GM20431 (cell line): Measurements from ENCODE around the gene WWC2.
"Not testable (repeated sequence)": the region's sequence is repeated elsewhere in the genome, so short reads cannot be mapped to it uniquely, and the experiment has no call there.

ENCODE experiments used
- in situ Hi-C: fragments of 300-500 bp; cut with MseI, MboI; formaldehyde crosslinking; loops from one replicate; pipeline ENCODE4 v1.15.0; 2020; ENCODE audit warnings: low sequenced_read_pairs; ENCODE audit not compliant: unreplicated experiment

The WWC2 gene

GRCh38 chr4:183099537-183100297 lies 660 bp downstream of the WWC2 start:
- in situ Hi-C loops: no loop called here

GRCh38 chr4:183100298-183100599 lies 1.2 kb downstream of the WWC2 start:
- in situ Hi-C loops: no loop called here

DNA sequence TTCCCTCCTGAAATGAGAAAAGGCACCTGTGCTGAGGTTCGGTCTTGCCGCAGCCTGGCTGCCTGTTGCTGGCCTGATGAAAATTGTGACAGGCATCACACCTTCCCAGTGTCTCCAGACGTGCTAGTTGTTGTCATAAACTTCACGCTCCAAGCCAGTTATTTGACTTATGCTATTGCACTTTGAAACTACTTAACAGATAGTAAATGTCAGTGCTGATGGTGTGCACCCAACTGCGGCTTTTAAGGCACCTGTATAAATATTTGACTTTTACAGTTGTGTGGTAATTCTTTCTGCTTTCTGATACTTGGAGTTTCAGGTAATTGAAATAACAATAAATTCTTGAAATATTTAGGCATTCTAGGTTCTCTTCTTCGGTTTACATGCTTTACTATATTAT lies 1.8 kb downstream of the WWC2 start:
- in situ Hi-C loops: no loop called here

- in situ Hi-C loops: no loop called here
Measured at GRCh38 chr4:183101956-183102480, 3.0 kb downstream of the WWC2 start.

DNA sequence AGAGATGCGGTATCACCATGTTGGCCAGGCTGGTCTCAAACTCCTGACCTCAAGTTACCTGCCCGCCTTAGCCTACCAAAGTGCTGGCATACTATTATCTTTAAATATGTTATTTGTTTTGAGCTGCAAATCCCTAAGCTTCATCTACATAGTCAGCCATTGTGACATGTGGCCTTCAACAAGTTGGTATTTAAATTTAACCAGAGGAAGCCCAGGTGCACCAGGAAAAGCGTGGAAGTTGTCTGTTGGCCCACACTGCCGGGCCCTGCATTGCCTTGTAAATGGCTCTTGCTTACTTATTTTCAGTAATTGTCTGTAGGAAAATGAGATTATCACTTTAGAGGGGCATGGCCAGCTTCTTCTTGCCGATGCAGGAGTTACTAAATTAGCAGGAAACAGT lies 6.0 kb downstream of the WWC2 start:
- in situ Hi-C loops: no loop called here

DNA sequence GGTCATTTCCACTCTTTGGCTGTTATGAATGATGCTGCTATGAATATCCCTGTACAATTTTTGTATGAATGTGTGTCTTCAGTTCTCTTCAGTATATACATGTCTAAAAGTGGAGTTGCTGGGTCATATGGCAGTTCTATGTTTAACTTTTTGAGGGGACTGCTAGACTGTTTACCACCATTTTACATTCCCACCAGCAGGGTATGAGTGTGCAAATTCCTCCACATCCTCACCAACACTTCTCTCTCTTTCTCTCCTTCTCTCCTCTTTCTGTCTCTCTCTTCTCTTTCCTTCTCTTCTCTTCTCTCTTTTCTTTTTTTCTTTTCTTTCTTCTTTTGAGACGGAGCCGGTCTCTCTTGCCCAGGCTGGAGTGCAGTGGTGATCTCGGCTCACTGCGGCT lies 7.8 kb downstream of the WWC2 start:
- in situ Hi-C loops: no loop called here

DNA sequence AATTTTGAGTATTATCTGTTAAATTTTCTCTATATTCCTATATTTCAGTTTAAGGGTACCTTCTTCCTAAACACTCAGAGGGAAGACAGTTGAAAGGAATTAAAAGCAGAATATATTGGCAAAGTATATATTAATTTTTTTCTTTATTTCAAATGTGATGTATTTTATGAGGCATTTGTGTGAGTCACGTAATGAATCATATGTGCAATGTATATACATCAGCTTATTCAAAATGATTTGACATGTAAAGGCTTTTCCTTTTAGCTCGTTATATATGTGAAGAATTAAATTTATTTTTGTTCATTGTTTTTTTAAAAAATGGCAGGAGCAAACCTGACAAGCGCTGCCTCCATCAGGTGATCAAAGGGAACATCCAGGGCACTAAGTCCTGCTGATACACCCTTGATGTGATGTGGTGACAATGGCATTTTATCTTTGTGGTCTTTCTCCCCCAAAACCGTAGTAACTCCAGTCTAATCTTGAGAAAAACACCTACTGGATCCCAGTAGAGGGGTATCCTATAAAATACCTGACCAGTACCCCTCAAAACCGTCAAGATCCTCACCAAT lies 8.9 kb downstream of the WWC2 start:
- in situ Hi-C loops: no loop called here

DNA sequence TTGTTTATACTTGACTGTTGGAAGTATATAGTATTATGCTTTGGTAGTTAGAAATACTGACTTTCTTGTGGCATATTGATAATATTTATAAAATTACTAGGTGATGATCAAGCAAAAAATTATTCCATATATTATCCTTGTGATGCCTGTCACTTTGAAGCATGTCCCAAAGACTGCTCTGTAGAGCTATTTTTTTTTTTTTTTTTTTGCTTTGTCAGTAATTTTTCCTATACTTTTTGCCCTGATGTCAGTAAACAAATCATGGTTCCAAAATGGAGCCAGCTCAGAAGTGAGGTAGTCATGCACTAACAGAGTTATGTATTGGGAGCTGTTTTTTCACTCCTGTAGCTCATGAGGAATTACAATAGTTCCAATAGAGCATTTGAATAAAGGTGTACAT lies 11.2 kb downstream of the WWC2 start:
- in situ Hi-C loops: no loop called here

- in situ Hi-C loops: no loop called here
Measured at GRCh38 chr4:183111452-183111885, 12.4 kb downstream of the WWC2 start.

DNA sequence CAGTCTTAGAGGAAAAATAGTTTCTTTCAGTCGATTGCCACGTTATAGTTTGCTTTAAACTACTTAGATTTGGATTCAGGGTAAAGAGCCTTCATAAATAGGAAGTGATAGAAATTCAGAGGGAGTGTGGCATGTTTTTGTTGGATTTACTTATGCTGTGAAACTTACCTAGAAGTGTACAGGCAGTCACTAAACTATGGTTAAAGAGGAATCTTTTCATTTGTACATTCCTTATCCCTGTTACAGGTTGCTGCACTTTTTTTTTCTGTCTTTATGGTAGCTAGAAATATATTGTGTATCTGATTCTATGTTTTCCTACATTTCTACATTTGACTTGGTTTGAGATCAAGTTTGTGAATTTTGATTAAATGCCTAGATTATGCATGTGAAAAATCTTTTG lies 19.1 kb downstream of the WWC2 start:
- in situ Hi-C loops: no loop called here

- in situ Hi-C loops: no loop called here
Measured at GRCh38 chr4:183118585-183118984, 19.5 kb downstream of the WWC2 start.

DNA sequence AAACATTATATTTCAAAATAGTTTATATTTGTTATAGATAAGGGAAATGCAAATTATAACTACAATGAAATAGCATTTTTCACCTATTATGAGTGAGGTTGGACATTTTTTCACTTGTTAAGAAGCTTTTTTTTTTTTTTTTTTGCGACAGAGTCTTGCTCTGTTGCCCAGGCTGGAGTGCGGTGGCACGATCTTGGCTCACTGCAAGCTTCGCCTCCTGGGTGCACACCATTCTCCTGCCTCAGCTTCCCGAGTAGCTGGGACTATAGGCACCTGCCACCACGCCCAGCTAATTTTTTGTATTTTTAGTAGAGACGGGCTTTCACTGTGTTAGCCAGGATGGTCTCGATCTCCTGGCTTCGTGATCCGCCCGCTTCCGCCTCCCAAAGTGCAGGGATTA lies 22.6 kb downstream of the WWC2 start:
- in situ Hi-C loops: not testable (repeated sequence)

- in situ Hi-C loops: no loop called here
Measured at GRCh38 chr4:183124228-183124627, 25.2 kb downstream of the WWC2 start.

DNA sequence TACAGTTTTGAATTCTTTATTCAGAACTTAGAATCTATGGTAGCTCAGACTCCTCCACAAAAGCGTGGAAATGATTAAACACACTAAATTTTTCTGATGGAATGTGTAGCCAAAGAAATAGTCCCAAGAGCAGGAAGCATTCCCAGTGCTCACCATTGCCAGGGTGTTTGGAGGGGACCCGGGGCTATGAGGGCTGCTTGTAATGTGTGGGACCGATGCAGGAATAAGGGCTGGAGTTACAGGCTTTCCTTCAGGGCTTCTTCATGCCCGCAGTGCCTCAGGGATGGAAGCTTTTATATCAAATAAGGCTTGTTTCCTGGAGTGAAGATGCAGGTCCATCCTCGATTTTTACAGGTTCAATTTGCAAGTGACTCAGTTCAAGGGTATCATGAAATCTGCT lies 25.8 kb downstream of the WWC2 start:
- in situ Hi-C loops: no loop called here

GRCh38 chr4:183129125-183129524 lies 30.1 kb downstream of the WWC2 start:
- in situ Hi-C loops: no loop called here

- in situ Hi-C loops: no loop called here
Measured at GRCh38 chr4:183129675-183130074, 30.6 kb downstream of the WWC2 start.

- in situ Hi-C loops: no loop called here
Measured at GRCh38 chr4:183130328-183131155, 31.5 kb downstream of the WWC2 start.

DNA sequence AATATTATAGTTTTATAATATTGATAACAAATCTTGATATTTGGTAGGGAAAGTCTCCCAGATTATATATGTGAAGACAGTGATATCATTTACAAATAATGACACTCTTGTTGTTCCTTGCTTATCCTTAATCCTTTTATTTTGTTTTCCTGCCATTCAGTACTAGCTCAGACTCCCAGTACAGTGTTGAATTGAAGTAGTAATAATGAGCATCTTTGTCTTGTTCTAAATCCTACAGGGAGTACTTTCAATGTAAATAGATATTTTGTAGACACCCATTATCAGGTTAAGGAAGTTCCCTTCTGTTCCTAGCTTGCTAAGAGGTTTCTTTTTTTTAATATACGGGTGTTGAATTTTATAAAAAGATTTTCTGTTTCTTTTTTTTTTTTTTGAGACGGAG lies 33.0 kb downstream of the WWC2 start:
- in situ Hi-C loops: no loop called here

GRCh38 chr4:183132865-183133264 lies 33.8 kb downstream of the WWC2 start:
- in situ Hi-C loops: no loop called here

DNA sequence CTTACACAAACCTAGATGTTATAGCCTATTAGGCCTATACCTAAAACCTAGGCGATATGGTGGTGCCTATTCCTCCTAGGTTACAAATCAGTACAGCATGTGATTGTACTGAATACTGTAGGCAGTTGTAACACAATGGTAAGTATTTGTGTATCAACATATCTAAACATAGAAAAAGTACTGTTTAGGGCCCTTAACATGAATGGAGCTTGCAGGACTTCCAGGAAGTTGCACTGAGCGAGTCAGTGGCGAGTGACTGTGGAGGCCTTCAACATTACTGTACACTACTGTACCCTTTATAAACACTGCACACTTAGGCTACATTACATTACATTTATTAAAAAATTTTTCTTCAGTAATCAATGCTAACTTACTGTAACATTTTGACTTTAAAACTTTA lies 37.8 kb downstream of the WWC2 start:
- in situ Hi-C loops: no loop called here
